Naive thymus-derived CD4-positive, alpha-beta T cell (primary cell): ENCODE results near the gene TENM4. TPM values are rescaled to one million over a fixed set of nuclear protein-coding genes. Genes with fewer than 3 reads are reported as not detected.

ENCODE experiments used
- ATAC-seq: fragments of 150-1000 bp; cut with Tn5 transposase; 2 replicates; pipeline ENCODE4 v1.10.0; 2021; ENCODE audit warnings: mild to moderate bottlenecking, moderate library complexity
- CTCF ChIA-PET: fragments of 350-600 bp; sonication (Branson Sonifier 250); formaldehyde crosslinking; loops from one replicate; lab custom pipeline; 2021; ENCODE audit warnings: antibody characterized with exemption; lab: Charles Lee
- POLR2A ChIA-PET: fragments of 350-600 bp; sonication (Branson Sonifier 250); formaldehyde crosslinking; loops from one replicate; lab custom pipeline; 2021; ENCODE audit warnings: antibody characterized with exemption, inconsistent platforms; lab: Charles Lee
- DNase-seq, 9 donors: peaks; one replicate each; pipeline versions ENCODE4 v3.0.0 to v3.0.0-alpha.2; 2020 to 2022; ENCODE audit warnings: mixed read lengths in 1 of 9
- H3K27ac ChIP-seq: one replicate; pipeline ENCODE4 v1.7.0; 2013; ENCODE audit warnings: mild to moderate bottlenecking, low read depth, low read length, moderate library complexity
- H3K27me3 ChIP-seq, 2 donors: one replicate each; pipeline ENCODE4 v1.7.0; 2013; ENCODE audit warnings: low read length in 2 of 2, mild to moderate bottlenecking in 2 of 2, moderate library complexity in 2 of 2; ENCODE audit not compliant: control insufficient read depth in 2 of 2, insufficient read depth in 2 of 2
- H3K36me3 ChIP-seq, 3 experiments: 1 replicate in 2 of 3; 2 replicates in 1 of 3; pipeline ENCODE4 v1.7.0; 2013; ENCODE audit warnings: low read length in 3 of 3, mild to moderate bottlenecking in 3 of 3, moderate library complexity in 1 of 3; ENCODE audit not compliant: insufficient read depth in 3 of 3, control insufficient read depth in 2 of 3
- H3K4me1 ChIP-seq, 2 donors: one replicate each; pipeline ENCODE4 v1.7.0; 2013; ENCODE audit warnings: low read length in 2 of 2, mild to moderate bottlenecking in 2 of 2, moderate library complexity in 1 of 2; ENCODE audit not compliant: control insufficient read depth in 2 of 2, insufficient read depth in 2 of 2
- H3K4me3 ChIP-seq: 2 replicates; pipeline ENCODE4 v1.7.0; 2013; ENCODE audit warnings: mild to moderate bottlenecking, low read length
- H3K9me3 ChIP-seq, 3 experiments: 1 replicate in 2 of 3; 2 replicates in 1 of 3; pipeline ENCODE4 v1.7.0; 2013; ENCODE audit warnings: low read length in 3 of 3; ENCODE audit not compliant: control insufficient read depth in 2 of 3
- H3K27ac Mint-ChIP-seq, 9 donors: one replicate each; pipeline ENCODE4 v1.8.0; 2020 to 2022; ENCODE audit warnings: mixed read lengths in 9 of 9, mild to moderate bottlenecking in 8 of 9, moderate library complexity in 5 of 9, inconsistent platforms in 2 of 9
- H3K27me3 Mint-ChIP-seq, 5 donors: one replicate each; pipeline ENCODE4 v1.8.0; 2021 to 2022; ENCODE audit warnings: mixed read lengths in 5 of 5, mild to moderate bottlenecking in 1 of 5
- H3K36me3 Mint-ChIP-seq, 5 donors: one replicate each; pipeline ENCODE4 v1.8.0; 2020 to 2022; ENCODE audit warnings: mixed read lengths in 5 of 5, mild to moderate bottlenecking in 3 of 5, inconsistent platforms in 1 of 5
- H3K4me1 Mint-ChIP-seq, 7 donors: one replicate each; pipeline ENCODE4 v1.8.0; 2020 to 2022; ENCODE audit warnings: mixed read lengths in 7 of 7, mild to moderate bottlenecking in 3 of 7, inconsistent platforms in 1 of 7
- H3K4me3 Mint-ChIP-seq, 10 donors: one replicate each; pipeline ENCODE4 v1.8.0; 2020 to 2022; ENCODE audit warnings: mild to moderate bottlenecking in 10 of 10, mixed read lengths in 10 of 10, moderate library complexity in 6 of 10, inconsistent platforms in 2 of 10
- H3K9me3 Mint-ChIP-seq, 11 donors: one replicate each; pipeline ENCODE4 v1.8.0; 2020 to 2022; ENCODE audit warnings: mixed read lengths in 11 of 11, mild to moderate bottlenecking in 4 of 11, inconsistent platforms in 1 of 11, moderate library complexity in 1 of 11
- intact Hi-C, 2 donors: fragments of 100-400 bp; cut with micrococcal nuclease; formaldehyde crosslinking; loops; one replicate each; pipeline ENCODE4 v1.15.1; 2023
- microRNA-seq: library from miRNA; unstranded; fragments of <30 nt; microRNA quantifications from one replicate; pipeline ENCODE4 v1.2.0, GENCODE V29; 2022; ENCODE audit warnings: borderline microRNAs expressed
- polyA plus RNA-seq, 2 donors: library from polyadenylated mRNA; unstranded; fragments of 300-500 nt; fragmentation: Illumina TruSeq; gene quantifications; one replicate each; pipeline ENCODE4 v1.2.3, GENCODE V29; 2021
- total RNA-seq, 6 experiments: library from RNA in 5 of 6; stranded (reverse) in 5 of 6; gene quantifications; 1 replicate in 5 of 6; 2 replicates in 1 of 6; pipeline ENCODE4 v1.2.3 and lab custom pipeline; 2021 to 2026

Gene TENM4
- total and polyA plus RNA-seq, 7 experiments from 2014 or later: 0.32 to 0.47 TPM; not detected in 5

- no peaks in the 10 kb centered on the region for H3K4me1 ChIP-seq
- no peaks in the 10 kb centered on the region for H3K36me3 ChIP-seq
- Mint-ChIP-seq H3K36me3 (no peaks in the 10 kb centered on the region), H3K4me3 (no peak overlapping the region), H3K4me1 (no peaks in the 10 kb centered on the region), H3K27ac (no peak overlapping the region), H3K27me3 (peaks cover 0 to 20% (median 17%) of the 10 kb centered on the region in 5 donors), H3K9me3 (no peaks in the 10 kb centered on the region)
- ChIA-PET CTCF (interaction anchor here (0.7 kb wide), 1 partner anchor 188 kb away, joined by 4 read pairs; no protein-coding TSS in a partner anchor), POLR2A (no interaction called here)
- no peak overlapping the region for H3K27ac ChIP-seq
- intact Hi-C loops: no loop called here
- ATAC-seq (no peak), DNase-seq (no peak)
- H3K4me3 ChIP-seq: no peak overlapping the region
- no peaks in the 10 kb centered on the region for H3K9me3 ChIP-seq
- no peaks in the 10 kb centered on the region for H3K27me3 ChIP-seq
Observed at GRCh38 chr11:78606667-78607066, 834.2 kb downstream of the TENM4 start.

- Mint-ChIP-seq H3K27me3 (peaks cover 12 to 30% (median 18%) of the 10 kb centered on the region in 5 donors), H3K27ac (no peak overlapping the region), H3K36me3 (no peaks in the 10 kb centered on the region), H3K4me3 (no peak overlapping the region), H3K4me1 (no peaks in the 10 kb centered on the region), H3K9me3 (peaks cover 0 to 3% (median 0%) of the 10 kb centered on the region in 11 donors)
- Histone ChIP-seq H3K36me3 (no peaks in the 10 kb centered on the region), H3K27ac (no peak overlapping the region), H3K27me3 (no peaks in the 10 kb centered on the region), H3K4me1 (no peaks in the 10 kb centered on the region), H3K9me3 (no peaks in the 10 kb centered on the region), H3K4me3 (no peak overlapping the region)
- CTCF ChIA-PET: no interaction called here
- POLR2A ChIA-PET: no interaction called here
- ATAC-seq: no peak
- intact Hi-C loops: no loop called here
- DNase-seq: no peak
Observed at GRCh38 chr11:78605296-78605695, 835.5 kb downstream of the TENM4 start.

GRCh38 chr11:78603792-78604191 lies 837.0 kb downstream of the TENM4 start:
- no peak overlapping the region for H3K27ac Mint-ChIP-seq
- Histone ChIP-seq H3K4me3 (no peak overlapping the region), H3K36me3 (no peaks in the 10 kb centered on the region), H3K9me3 (no peaks in the 10 kb centered on the region), H3K27me3 (no peaks in the 10 kb centered on the region), H3K27ac (no peak overlapping the region), H3K4me1 (no peaks in the 10 kb centered on the region)
- DNase-seq: no peak
- H3K36me3 Mint-ChIP-seq: no peaks in the 10 kb centered on the region
- no peak overlapping the region for H3K4me3 Mint-ChIP-seq
- H3K9me3 Mint-ChIP-seq: peaks cover 0 to 6% (median 0%) of the 10 kb centered on the region in 11 donors
- intact Hi-C loops: no loop called here
- CTCF ChIA-PET: no interaction called here
- no peak for ATAC-seq
- H3K27me3 Mint-ChIP-seq: peaks cover 14 to 42% (median 25%) of the 10 kb centered on the region in 5 donors
- no peaks in the 10 kb centered on the region for H3K4me1 Mint-ChIP-seq
- POLR2A ChIA-PET: no interaction called here

Small RNA genes lying within 50 kb of the gene (microRNA-seq; reads per million reads assigned to microRNA genes)
- gene MIR5579 (not detected), gene MIR708 (not detected)
